H1 (cell line): Measurements from ENCODE around the gene CDC42SE2. TPM values are rescaled to one million over a fixed set of nuclear protein-coding genes. Genes with fewer than 3 reads are reported as not detected.

ENCODE experiments used
- KDM4A ChIP-seq: IDR thresholded peaks from one replicate; pipeline ENCODE4 v1.7.1; 2012; ENCODE audit warnings: low read depth, mild to moderate bottlenecking, moderate library complexity, low read length, inconsistent platforms; ENCODE audit not compliant: severe bottlenecking
- MAFK ChIP-seq: IDR thresholded peaks from 2 replicates; pipeline ENCODE4 v1.6.1; 2012; ENCODE audit warnings: low read depth, mild to moderate bottlenecking, improper control_type of control experiment, low read length
- POLR2AphosphoS5 ChIP-seq: IDR thresholded peaks from 2 replicates; pipeline ENCODE4 v1.6.1; 2011; ENCODE audit warnings: low read depth, low read length
- RBBP5 ChIP-seq: IDR thresholded peaks from 2 replicates; pipeline ENCODE4 v1.7.1; 2012; ENCODE audit warnings: low read depth, mild to moderate bottlenecking, inconsistent platforms, low read length, moderate library complexity, borderline replicate concordance
- SAP30 ChIP-seq: fragments of 300-600 bp; sonication (generic); IDR thresholded peaks from 2 replicates; pipeline ENCODE4 v1.7.1; 2012; ENCODE audit warnings: low read length, moderate library complexity, mild to moderate bottlenecking, inconsistent platforms; ENCODE audit not compliant: insufficient read depth, insufficient replicate concordance
- TAF1 ChIP-seq: IDR thresholded peaks from 2 replicates; pipeline ENCODE4 v1.6.1; 2011; ENCODE audit warnings: mild to moderate bottlenecking, low read depth, low read length
- polyA plus RNA-seq, 7 experiments: library from polyadenylated mRNA; depleted of rRNA in 3 of 7; stranded (reverse) in 5 of 7; unstranded in 2 of 7; fragments of >200 nt in 5 of 7; fragments of 200-250 nt in 2 of 7; gene quantifications; 1 replicate in 5 of 7; 2 replicates in 1 of 7; 4 replicates in 1 of 7; pipeline versions ENCODE4 v1.2.1 to v1.2.3, GENCODE V29; 2011 to 2013; ENCODE audit warnings: missing spikeins in 2 of 7, mixed read lengths in 2 of 7
- total RNA-seq: library from RNA; stranded (reverse); fragmentation: NEBNext Ultra II Directional; extraction: Animal tissue kit (Norgen Biotek cat#: 25700); gene quantifications from 2 replicates; pipeline ENCODE4 v1.2.1, GENCODE V29; 2021

The CDC42SE2 gene
- total and polyA plus RNA-seq, 2 of the 8 experiments (the other 6 are each of a cell fraction or from before 2014, with no cell fraction given), result 16.7 to 30.8 TPM

DNA sequence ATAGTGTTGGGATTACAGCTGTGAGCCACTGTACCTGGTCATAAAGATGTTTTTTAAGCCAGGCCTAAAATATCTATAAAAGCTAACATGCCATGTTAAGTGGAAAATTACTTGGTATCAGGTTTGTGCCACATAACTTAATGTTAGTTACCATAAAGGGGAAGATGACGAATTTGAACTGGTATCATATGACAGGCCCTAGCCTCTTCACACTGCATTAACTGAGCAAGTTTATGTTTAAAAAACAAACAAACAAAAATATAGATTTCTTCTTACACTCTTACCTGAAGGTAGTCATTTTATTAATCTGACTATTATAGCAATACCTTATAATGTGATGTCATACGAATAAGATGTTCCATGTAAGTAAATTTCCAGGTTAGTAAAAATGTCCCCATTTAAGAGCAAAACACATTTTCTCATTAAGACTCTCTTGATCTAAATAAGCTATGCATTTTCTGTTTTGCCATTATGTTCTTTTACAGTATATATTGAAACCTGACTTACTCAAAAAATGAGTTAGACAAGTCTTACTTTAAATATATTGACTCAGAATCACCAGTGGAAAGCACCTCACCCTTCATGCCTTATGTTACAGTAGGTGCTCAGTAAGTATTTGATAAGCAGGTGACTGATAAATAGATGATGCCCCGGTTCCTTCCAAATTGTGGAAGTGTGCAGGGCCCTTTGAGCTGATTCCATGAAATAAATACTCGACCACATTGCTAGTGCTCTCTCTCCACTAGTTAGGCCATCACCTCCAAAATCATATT, 125.4 kb downstream of the CDC42SE2 start (continued):
- no peak for TF ChIP-seq RBBP5
- no peak for TF ChIP-seq POLR2AphosphoS5
- no peak for TF ChIP-seq TAF1
- no peak for TF ChIP-seq SAP30
- TF ChIP-seq KDM4A, result no peak
- no peak for TF ChIP-seq MAFK
